Astrocyte (in vitro differentiated cells and primary cell): Measurements from ENCODE around the gene KLHL8.

Source experiments
- CTCF ChIP-seq: IDR thresholded peaks from 2 replicates; pipeline ENCODE4 v1.5.1; 2011; ENCODE audit warnings: low read depth, mild to moderate bottlenecking, inconsistent platforms, low read length, moderate library complexity; ENCODE audit not compliant: insufficient read depth
- EZH2 ChIP-seq: IDR thresholded peaks from 2 replicates; pipeline ENCODE4 v1.6.1; 2012; ENCODE audit warnings: mild to moderate bottlenecking, low read length, inconsistent platforms; ENCODE audit not compliant: insufficient read depth

- TF ChIP-seq CTCF (no peak), EZH2 (no peak)
These were observed 7.9 kb upstream of the KLHL8 start for GRCh38 chr4:87228262-87228860.
